Measurements from ENCODE around the gene GDPD3. TPM values are rescaled to one million over a fixed set of nuclear protein-coding genes. Genes with fewer than 3 reads are reported as not detected.

The GDPD3 gene
- total and polyA plus RNA-seq, 9 of the 15 experiments (the other 6 are each of a cell fraction or from before 2014, with no cell fraction given) = 0.47 to 3.9 (median 1.1) TPM

- no peak; the same call in 1 of the 2 replicates for TF ChIP-seq TFAP4 (CRISPR knock-in tag; IDR thresholded peaks at IDR 0.05; ENCODE audit: borderline replicate concordance)
- TF ChIP-seq MBD2 (IDR thresholded peaks at IDR 0.05; ENCODE audit: borderline replicate concordance, low read depth) = no peak; the same call in 1 of the 2 replicates
- TF ChIP-seq MYBL2 (IDR thresholded peaks at IDR 0.05; ENCODE audit: low read depth) = no peak
- TF ChIP-seq MYBL2 (CRISPR knock-in tag; IDR thresholded peaks at IDR 0.05; ENCODE audit: borderline replicate concordance) = no peak
- peak; percentile 48 for TF ChIP-seq HMGN3 (IDR thresholded peaks at IDR 0.05; ENCODE audit: borderline replicate concordance, extremely low read depth, insufficient read length, low read depth, low read length)
- no peak for TF ChIP-seq GTF3C2 (IDR thresholded peaks at IDR 0.05; ENCODE audit: borderline replicate concordance, extremely low read depth, insufficient read length)
- peak; percentile 25; the same call in 1 of the 2 replicates for TF ChIP-seq MTA1 (IDR thresholded peaks at IDR 0.05; ENCODE audit: borderline replicate concordance)
- no peak for TF ChIP-seq ZNF274 (IDR thresholded peaks at IDR 0.05; ENCODE audit: borderline replicate concordance, low read depth, low read length)
- no peak for TF ChIP-seq BACH1 (tag; IDR thresholded peaks at IDR 0.05)
- no peak for TF ChIP-seq NFXL1 (CRISPR knock-in tag; IDR thresholded peaks at IDR 0.05)
- TF ChIP-seq ZNF79 (CRISPR knock-in tag; IDR thresholded peaks at IDR 0.05; ENCODE audit: low read depth) = no peak
- 0 out of 2 replicates have a peak, but pooled peaks have one; percentile 33 for TF ChIP-seq MTF1 (CRISPR knock-in tag; IDR thresholded peaks at IDR 0.05; ENCODE audit: borderline replicate concordance)
- TF ChIP-seq ZC3H4 (CRISPR knock-in tag; IDR thresholded peaks at IDR 0.05; ENCODE audit: borderline replicate concordance) = no peak
- TF ChIP-seq KDM2B (CRISPR knock-in tag; IDR thresholded peaks at IDR 0.05) = no peak
- no peak for TF ChIP-seq ZNF449 (CRISPR knock-in tag; IDR thresholded peaks at IDR 0.05)
- TF ChIP-seq JUNB (CRISPR knock-in tag; conservative IDR thresholded peaks at IDR 0.05) = no peak
- TF ChIP-seq ZNF140 (CRISPR knock-in tag; IDR thresholded peaks at IDR 0.05) = no peak
- TF ChIP-seq CGGBP1 (CRISPR knock-in tag; IDR thresholded peaks at IDR 0.05) = no peak
- TF ChIP-seq SAP30 (IDR thresholded peaks at IDR 0.05; ENCODE audit: borderline replicate concordance, insufficient read depth, low read depth, low read length, poor library complexity, severe bottlenecking) = no peak
- 0 out of 2 replicates have a peak, but pooled peaks have one; percentile 21 for TF ChIP-seq LARP7 (IDR thresholded peaks at IDR 0.05)
- peak; percentile 28 for TF ChIP-seq BRD9 (IDR thresholded peaks at IDR 0.05; ENCODE audit: low read depth, partially characterized antibody)
- TF ChIP-seq SRSF9 (IDR thresholded peaks at IDR 0.05; ENCODE audit: borderline replicate concordance, low read depth, low read length) = no peak
Measured at GRCh38 chr16:30063893-30064728, 49.2 kb downstream of the GDPD3 start (continued).

Data from K562 (cell line).